GM23338 (cell line): ENCODE data around the gene FLNB.

ENCODE experiments used
- EZH2 ChIP-seq: fragments of 200-600 bp; sonication (generic); IDR thresholded peaks from one replicate; pipeline ENCODE4 v1.8.0; 2017; ENCODE audit warnings: antibody characterized with exemption, mild to moderate bottlenecking, low read depth; ENCODE audit not compliant: unreplicated experiment
- EZH2phosphoT487 ChIP-seq: fragments of 200-600 bp; sonication (generic); IDR thresholded peaks from one replicate; pipeline ENCODE4 v1.8.1; 2018; ENCODE audit warnings: antibody characterized with exemption; ENCODE audit not compliant: unreplicated experiment
- POLR2AphosphoS5 ChIP-seq: IDR thresholded peaks from 2 replicates; pipeline ENCODE4 v1.6.1; 2016; ENCODE audit warnings: antibody characterized with exemption, low read depth
- ZNF114 ChIP-seq: fragments of 250-450 bp; sonication (Bioruptor Pico); IDR thresholded peaks from 2 replicates; pipeline ENCODE4 v1.5.0; 2020; ENCODE audit warnings: mild to moderate bottlenecking, moderate library complexity
- ZNF331 ChIP-seq: fragments of 250-450 bp; sonication (Bioruptor Pico); IDR thresholded peaks from 2 replicates; pipeline ENCODE4 v1.5.0; 2020; ENCODE audit warnings: low read depth, mild to moderate bottlenecking, moderate library complexity
- TF ChIP-seq, protein P1 (sequence below), 2 experiments: fragments of 200-600 bp in 1 of 2; sonication (generic) in 1 of 2; conservative IDR thresholded peaks; 2 replicates each; pipeline versions ENCODE4 v1.5.1 to v1.6.1; 2016 to 2017; ENCODE audit warnings: antibody characterized with exemption in 2 of 2, low read depth in 2 of 2, mild to moderate bottlenecking in 2 of 2, moderate library complexity in 1 of 2
- TF ChIP-seq, protein P2 (sequence below): IDR thresholded peaks from one replicate; pipeline ENCODE4 v1.6.1; 2018; ENCODE audit warnings: antibody characterized with exemption; ENCODE audit not compliant: unreplicated experiment

DNA sequence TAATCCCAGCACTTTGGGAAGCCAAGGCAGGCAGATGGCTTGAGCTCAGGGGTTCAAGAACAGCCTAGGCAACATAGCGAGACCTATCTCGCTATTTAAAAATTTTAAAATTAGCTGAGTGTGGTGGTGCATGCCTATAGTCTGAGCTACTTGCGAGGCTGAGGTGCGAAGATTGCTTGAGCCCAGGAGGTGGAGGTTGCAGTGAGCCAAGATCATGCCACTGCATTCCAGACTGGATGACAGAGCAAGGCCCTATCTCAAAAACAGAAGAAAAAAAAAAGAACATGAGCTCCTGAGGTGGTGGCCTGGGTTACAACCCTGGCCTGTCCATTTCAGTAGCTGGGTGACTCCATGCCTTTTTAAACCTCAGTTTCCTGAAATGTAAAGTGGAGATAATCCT lies 195.3 kb downstream of the FLNB start:
- TF ChIP-seq, protein P1, sequence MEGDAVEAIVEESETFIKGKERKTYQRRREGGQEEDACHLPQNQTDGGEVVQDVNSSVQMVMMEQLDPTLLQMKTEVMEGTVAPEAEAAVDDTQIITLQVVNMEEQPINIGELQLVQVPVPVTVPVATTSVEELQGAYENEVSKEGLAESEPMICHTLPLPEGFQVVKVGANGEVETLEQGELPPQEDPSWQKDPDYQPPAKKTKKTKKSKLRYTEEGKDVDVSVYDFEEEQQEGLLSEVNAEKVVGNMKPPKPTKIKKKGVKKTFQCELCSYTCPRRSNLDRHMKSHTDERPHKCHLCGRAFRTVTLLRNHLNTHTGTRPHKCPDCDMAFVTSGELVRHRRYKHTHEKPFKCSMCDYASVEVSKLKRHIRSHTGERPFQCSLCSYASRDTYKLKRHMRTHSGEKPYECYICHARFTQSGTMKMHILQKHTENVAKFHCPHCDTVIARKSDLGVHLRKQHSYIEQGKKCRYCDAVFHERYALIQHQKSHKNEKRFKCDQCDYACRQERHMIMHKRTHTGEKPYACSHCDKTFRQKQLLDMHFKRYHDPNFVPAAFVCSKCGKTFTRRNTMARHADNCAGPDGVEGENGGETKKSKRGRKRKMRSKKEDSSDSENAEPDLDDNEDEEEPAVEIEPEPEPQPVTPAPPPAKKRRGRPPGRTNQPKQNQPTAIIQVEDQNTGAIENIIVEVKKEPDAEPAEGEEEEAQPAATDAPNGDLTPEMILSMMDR (conservative IDR thresholded peaks at IDR 0.05; ENCODE audit: low read depth in 2 of 2), result no peak
- TF ChIP-seq EZH2 (no peak), ZNF331 (CRISPR knock-in tag) (no peak), EZH2phosphoT487 (no peak), ZNF114 (no peak), POLR2AphosphoS5 (no peak)
- TF ChIP-seq, protein P2, sequence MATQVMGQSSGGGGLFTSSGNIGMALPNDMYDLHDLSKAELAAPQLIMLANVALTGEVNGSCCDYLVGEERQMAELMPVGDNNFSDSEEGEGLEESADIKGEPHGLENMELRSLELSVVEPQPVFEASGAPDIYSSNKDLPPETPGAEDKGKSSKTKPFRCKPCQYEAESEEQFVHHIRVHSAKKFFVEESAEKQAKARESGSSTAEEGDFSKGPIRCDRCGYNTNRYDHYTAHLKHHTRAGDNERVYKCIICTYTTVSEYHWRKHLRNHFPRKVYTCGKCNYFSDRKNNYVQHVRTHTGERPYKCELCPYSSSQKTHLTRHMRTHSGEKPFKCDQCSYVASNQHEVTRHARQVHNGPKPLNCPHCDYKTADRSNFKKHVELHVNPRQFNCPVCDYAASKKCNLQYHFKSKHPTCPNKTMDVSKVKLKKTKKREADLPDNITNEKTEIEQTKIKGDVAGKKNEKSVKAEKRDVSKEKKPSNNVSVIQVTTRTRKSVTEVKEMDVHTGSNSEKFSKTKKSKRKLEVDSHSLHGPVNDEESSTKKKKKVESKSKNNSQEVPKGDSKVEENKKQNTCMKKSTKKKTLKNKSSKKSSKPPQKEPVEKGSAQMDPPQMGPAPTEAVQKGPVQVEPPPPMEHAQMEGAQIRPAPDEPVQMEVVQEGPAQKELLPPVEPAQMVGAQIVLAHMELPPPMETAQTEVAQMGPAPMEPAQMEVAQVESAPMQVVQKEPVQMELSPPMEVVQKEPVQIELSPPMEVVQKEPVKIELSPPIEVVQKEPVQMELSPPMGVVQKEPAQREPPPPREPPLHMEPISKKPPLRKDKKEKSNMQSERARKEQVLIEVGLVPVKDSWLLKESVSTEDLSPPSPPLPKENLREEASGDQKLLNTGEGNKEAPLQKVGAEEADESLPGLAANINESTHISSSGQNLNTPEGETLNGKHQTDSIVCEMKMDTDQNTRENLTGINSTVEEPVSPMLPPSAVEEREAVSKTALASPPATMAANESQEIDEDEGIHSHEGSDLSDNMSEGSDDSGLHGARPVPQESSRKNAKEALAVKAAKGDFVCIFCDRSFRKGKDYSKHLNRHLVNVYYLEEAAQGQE, result no peak
